Activated CD4-positive, alpha-beta T cell treated with anti-CD3 and anti-CD28 coated beads, Interleukin-2, amount 50 U/mL, for 1 hour (primary cell): ENCODE results near the gene ZFP64.

Experiments used
- DNase-seq: peaks from one replicate; pipeline ENCODE4 v3.0.0-alpha.2; 2020

The ZFP64 gene

DNA sequence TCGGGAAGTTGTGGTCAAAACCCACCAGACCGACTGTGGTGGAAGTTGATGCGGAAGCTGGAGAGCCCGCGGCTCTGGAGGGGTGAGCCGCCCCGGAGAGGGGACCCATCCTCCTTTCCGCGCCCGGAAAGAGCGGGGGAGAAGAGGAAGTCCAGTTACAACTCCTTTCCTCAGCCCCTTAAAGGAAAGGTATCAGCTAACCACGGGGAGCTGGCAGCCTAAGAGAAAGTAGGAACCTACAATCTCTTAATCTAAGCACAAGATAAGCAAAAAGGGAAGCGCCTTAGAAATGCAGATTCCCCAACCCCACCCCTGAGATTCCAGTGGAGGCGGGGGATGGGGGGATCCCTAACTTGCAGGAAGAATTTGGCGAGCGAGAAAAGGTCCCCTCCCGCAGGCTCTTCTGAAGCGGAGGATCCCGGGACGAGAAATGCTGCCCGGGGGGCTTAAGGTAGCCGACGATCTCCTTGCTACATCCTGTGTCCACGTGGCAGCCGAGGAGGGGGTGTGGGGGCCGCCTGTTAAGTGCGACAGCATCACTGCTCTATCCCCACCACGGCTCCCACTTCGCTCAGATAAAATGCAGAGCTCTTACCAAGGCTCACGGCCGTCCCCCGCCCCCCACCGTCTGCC lies 87.5 kb downstream of the ZFP64 start:
- DNase-seq: no peak

DNA sequence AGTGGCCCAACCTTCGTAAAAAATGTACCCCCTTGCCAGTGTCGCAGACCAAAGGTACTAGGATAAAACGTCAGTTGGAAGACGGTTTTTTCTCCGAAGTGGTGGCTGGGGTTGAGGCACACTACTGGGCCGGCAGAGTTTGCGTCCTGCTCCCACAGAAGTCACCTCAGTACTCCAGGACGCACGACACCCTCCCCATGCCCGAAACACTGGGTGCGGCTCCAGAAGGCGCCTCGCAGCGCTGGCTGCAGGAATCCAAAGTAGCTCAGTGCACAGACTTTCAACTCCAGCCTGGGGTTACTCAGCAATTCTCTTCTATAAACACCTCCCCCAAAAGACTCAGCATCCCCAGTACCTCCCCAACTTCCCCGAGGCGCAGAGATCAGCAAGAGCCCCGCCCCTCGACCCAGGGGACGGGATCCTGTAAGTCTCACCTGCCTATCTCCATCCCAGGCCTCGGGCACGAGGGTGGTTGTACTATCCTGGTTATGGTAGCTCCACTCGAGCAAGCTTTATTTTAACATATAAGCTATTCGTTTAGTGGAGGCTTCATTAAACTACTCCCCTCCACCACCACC lies 88.2 kb downstream of the ZFP64 start:
- DNase-seq: no peak

GRCh38 chr20:52102559-52102958 lies 89.0 kb downstream of the ZFP64 start:
- no peak for DNase-seq

GRCh38 chr20:52102126-52102525 lies 89.5 kb downstream of the ZFP64 start:
- no peak for DNase-seq
